Superior temporal gyrus (tissue), 1 donor: ENCODE data around the gene AFDN.
A peak's percentile ranks its signal among the peaks of the same experiment; 100 is the strongest.

ENCODE experiments used
- DNase-seq: peaks from one replicate; pipeline ENCODE4 v3.0.0-alpha.2; 2016; ENCODE audit errors: extremely low spot score

Gene AFDN

GRCh38 chr6:167877994-167878779 lies 51.5 kb downstream of the AFDN start:
- no peak for DNase-seq

- DNase-seq: no peak
These were observed 52.9 kb downstream of the AFDN start for GRCh38 chr6:167879612-167880011.

GRCh38 chr6:167881327-167881726 lies 54.6 kb downstream of the AFDN start:
- DNase-seq: no peak

- DNase-seq: no peak
These were observed 55.5 kb downstream of the AFDN start for GRCh38 chr6:167882244-167882643.

- no peak for DNase-seq
These were observed 61.4 kb downstream of the AFDN start for GRCh38 chr6:167888098-167888497.

GRCh38 chr6:167892835-167893815 lies 66.4 kb downstream of the AFDN start:
- DNase-seq: no peak

GRCh38 chr6:167894965-167895364 lies 68.3 kb downstream of the AFDN start:
- DNase-seq: no peak

- DNase-seq: no peak
These were observed 69.9 kb downstream of the AFDN start for GRCh38 chr6:167896648-167897047.

- peak; percentile 85 for DNase-seq
These were observed 72.1 kb downstream of the AFDN start for GRCh38 chr6:167898673-167899311.

- DNase-seq: no peak
These were observed 78.1 kb downstream of the AFDN start for GRCh38 chr6:167904791-167905190.

GRCh38 chr6:167906899-167907298 lies 80.2 kb downstream of the AFDN start:
- DNase-seq: peak; percentile 81

- DNase-seq: peak; percentile 84
These were observed 81.3 kb downstream of the AFDN start for GRCh38 chr6:167907837-167908681.

GRCh38 chr6:167910007-167910406 lies 83.3 kb downstream of the AFDN start:
- no peak for DNase-seq

- no peak for DNase-seq
These were observed 83.9 kb downstream of the AFDN start for GRCh38 chr6:167910652-167911051.

- no peak for DNase-seq
These were observed 85.8 kb downstream of the AFDN start for GRCh38 chr6:167912494-167912893.

- DNase-seq: no peak
These were observed 87.0 kb downstream of the AFDN start for GRCh38 chr6:167913699-167914098.

GRCh38 chr6:167915139-167915538 lies 88.4 kb downstream of the AFDN start:
- no peak for DNase-seq

- DNase-seq: no peak
These were observed 90.9 kb downstream of the AFDN start for GRCh38 chr6:167917551-167918154.

GRCh38 chr6:167918548-167919278 lies 92.0 kb downstream of the AFDN start:
- DNase-seq: no peak

GRCh38 chr6:167919349-167919748 lies 92.6 kb downstream of the AFDN start:
- peak; percentile 56 for DNase-seq
